ENCODE data around the gene KIRREL3. TPM values are rescaled to one million over a fixed set of nuclear protein-coding genes. Genes with fewer than 3 reads are reported as not detected.

KIRREL3 gene
- total RNA-seq, 2 donors from 2014 or later, result 0.61 to 0.64 TPM

GRCh38 chr11:126698576-126698975 is 302.0 kb downstream of the KIRREL3 start:
- no peak for TF ChIP-seq CTCF (IDR thresholded peaks at IDR 0.05)
- no peak overlapping the region for H3K9ac ChIP-seq (ENCODE audit: low read depth in 2 of 2, low read length in 2 of 2)
- H3K36me3 ChIP-seq, result no peaks in the 10 kb centered on the region
- H3K27me3 ChIP-seq, result no peaks in the 10 kb centered on the region
- no peaks in the 10 kb centered on the region for H3K4me1 ChIP-seq
- no peaks in the 10 kb centered on the region for H3K9me3 ChIP-seq
- H3K27ac ChIP-seq, result no peak overlapping the region
- intact Hi-C loops (cut with DNase I), result no loop called here
- DNase-seq, result no peak
- H3K4me3 ChIP-seq, result no peak overlapping the region

DNA sequence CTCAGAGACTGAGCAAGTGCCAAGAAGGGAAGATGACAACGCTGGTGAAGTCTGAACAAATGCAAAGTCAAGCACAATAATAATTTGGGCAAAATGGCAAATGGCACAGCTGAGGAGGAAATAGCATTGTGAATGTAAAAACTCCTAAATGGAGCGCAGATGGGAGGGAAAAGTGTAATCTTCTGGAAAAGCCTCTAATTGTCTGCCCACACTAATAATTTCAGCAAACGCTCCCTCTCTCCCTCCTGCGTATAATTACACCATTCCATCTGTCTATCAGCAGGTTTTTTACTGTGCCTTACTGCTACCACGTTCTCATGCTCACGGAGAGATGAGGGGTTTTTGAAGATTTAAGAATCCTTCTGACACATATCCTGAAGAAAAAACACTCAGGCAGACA is 302.6 kb downstream of the KIRREL3 start:
- DNase-seq, result no peak
- H3K27me3 ChIP-seq, result no peaks in the 10 kb centered on the region
- no peaks in the 10 kb centered on the region for H3K4me1 ChIP-seq
- intact Hi-C loops (cut with DNase I), result no loop called here
- no peak overlapping the region for H3K4me3 ChIP-seq
- H3K9ac ChIP-seq (ENCODE audit: low read depth in 2 of 2, low read length in 2 of 2), result no peak overlapping the region
- H3K9me3 ChIP-seq, result no peaks in the 10 kb centered on the region
- no peak for TF ChIP-seq CTCF (IDR thresholded peaks at IDR 0.05)
- H3K36me3 ChIP-seq, result no peaks in the 10 kb centered on the region
- no peak overlapping the region for H3K27ac ChIP-seq

- TF ChIP-seq CTCF (IDR thresholded peaks at IDR 0.05), result no peak
- intact Hi-C loops (cut with DNase I), result no loop called here
- H3K4me3 ChIP-seq, result no peak overlapping the region
Measured at GRCh38 chr11:126696982-126697381, 303.6 kb downstream of the KIRREL3 start.

DNA sequence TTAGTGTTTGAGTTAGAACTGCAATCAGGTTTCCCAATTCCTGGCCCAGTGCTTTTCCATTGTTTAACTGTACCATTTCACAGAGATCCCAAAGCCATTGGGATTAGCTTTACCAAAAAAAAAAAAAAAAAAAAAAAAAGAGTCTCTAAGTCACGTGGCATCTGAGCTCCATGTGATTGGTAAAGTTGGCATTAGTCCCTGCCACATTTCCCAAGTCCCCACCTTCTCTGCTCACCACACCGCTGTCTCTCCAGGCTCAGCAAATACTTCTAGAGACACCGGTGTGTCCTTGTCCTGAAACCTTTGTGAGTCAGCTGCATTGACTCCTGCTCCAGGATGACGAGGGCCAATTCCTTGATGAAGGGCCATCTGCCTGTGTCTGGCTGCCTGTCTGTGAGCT is 305.3 kb downstream of the KIRREL3 start:
- no peak for TF ChIP-seq CTCF (IDR thresholded peaks at IDR 0.05)
- Histone ChIP-seq H3K27me3 (no peaks in the 10 kb centered on the region), H3K4me3 (no peak overlapping the region), H3K36me3 (no peaks in the 10 kb centered on the region), H3K9ac (ENCODE audit: low read depth in 2 of 2, low read length in 2 of 2) (no peak overlapping the region), H3K4me1 (no peaks in the 10 kb centered on the region), H3K9me3 (no peaks in the 10 kb centered on the region), H3K27ac (no peak overlapping the region)
- no peak for DNase-seq
- intact Hi-C loops (cut with DNase I), result no loop called here

More at GRCh38 chr11:126696982-126697381, 303.6 kb downstream of the KIRREL3 start:
- no peaks in the 10 kb centered on the region for H3K4me1 ChIP-seq
- no peaks in the 10 kb centered on the region for H3K27me3 ChIP-seq
- H3K9ac ChIP-seq (ENCODE audit: low read depth in 2 of 2, low read length in 2 of 2), result no peak overlapping the region
- no peak overlapping the region for H3K27ac ChIP-seq
- no peaks in the 10 kb centered on the region for H3K36me3 ChIP-seq
- no peaks in the 10 kb centered on the region for H3K9me3 ChIP-seq
- no peak for DNase-seq

- Histone ChIP-seq H3K9ac (ENCODE audit: low read depth in 2 of 2, low read length in 2 of 2) (no peak overlapping the region), H3K9me3 (no peaks in the 10 kb centered on the region), H3K4me1 (no peaks in the 10 kb centered on the region), H3K27ac (no peak overlapping the region), H3K4me3 (no peak overlapping the region), H3K36me3 (no peaks in the 10 kb centered on the region), H3K27me3 (no peaks in the 10 kb centered on the region)
- no peak for DNase-seq
- intact Hi-C loops (cut with DNase I), result no loop called here
- no peak for TF ChIP-seq CTCF (IDR thresholded peaks at IDR 0.05)
Measured at GRCh38 chr11:126694065-126694625, 306.4 kb downstream of the KIRREL3 start.
